ENCODE results near the gene NIM1K. TPM values are rescaled to one million over a fixed set of nuclear protein-coding genes. Genes with fewer than 3 reads are reported as not detected.

The NIM1K gene
- total RNA-seq, 1 experiment from 2014 or later, result 0.26 TPM

DNA sequence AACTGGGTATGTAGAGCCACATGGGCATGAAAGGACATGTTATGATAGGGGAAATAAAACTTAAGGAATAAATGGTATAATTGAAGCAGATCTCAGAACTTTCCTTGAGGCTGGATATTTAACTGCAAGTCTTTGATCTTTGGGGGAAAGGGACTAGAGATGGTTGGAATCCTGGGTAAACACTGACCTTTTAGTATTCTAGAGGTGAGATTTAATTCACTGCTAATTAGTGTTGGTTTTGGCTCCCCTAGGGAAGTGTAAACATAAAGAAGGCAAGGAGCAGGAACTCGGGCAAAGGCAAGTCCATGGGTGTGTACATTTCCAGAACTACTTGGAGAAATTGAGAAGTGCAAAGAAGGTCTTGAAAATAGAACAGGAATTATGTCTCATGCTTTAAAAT is 16.6 kb downstream of the NIM1K start:
- CTCF ChIA-PET, result no interaction called here
- Mint-ChIP-seq H3K27ac (ENCODE audit: unreplicated experiment) (no peak overlapping the region), H3K4me3 (ENCODE audit: low read depth, unreplicated experiment) (no peak overlapping the region), H3K36me3 (ENCODE audit: insufficient read depth, unreplicated experiment) (no peaks in the 10 kb centered on the region), H3K9me3 (ENCODE audit: low read depth, unreplicated experiment) (no peaks in the 10 kb centered on the region), H3K4me1 (ENCODE audit: low read depth, unreplicated experiment) (peaks cover 16% of the 10 kb centered on the region), H3K27me3 (ENCODE audit: unreplicated experiment) (peaks cover 20% of the 10 kb centered on the region)
- BruUV-seq (replicated peaks), result no TSS peak
- TF ChIP-seq, protein P1, sequence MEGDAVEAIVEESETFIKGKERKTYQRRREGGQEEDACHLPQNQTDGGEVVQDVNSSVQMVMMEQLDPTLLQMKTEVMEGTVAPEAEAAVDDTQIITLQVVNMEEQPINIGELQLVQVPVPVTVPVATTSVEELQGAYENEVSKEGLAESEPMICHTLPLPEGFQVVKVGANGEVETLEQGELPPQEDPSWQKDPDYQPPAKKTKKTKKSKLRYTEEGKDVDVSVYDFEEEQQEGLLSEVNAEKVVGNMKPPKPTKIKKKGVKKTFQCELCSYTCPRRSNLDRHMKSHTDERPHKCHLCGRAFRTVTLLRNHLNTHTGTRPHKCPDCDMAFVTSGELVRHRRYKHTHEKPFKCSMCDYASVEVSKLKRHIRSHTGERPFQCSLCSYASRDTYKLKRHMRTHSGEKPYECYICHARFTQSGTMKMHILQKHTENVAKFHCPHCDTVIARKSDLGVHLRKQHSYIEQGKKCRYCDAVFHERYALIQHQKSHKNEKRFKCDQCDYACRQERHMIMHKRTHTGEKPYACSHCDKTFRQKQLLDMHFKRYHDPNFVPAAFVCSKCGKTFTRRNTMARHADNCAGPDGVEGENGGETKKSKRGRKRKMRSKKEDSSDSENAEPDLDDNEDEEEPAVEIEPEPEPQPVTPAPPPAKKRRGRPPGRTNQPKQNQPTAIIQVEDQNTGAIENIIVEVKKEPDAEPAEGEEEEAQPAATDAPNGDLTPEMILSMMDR (IDR thresholded peaks at IDR 0.05; ENCODE audit: unreplicated experiment), result no peak
- intact Hi-C loops (cut with micrococcal nuclease; ENCODE audit: unreplicated experiment), result no loop called here
- DNase-seq, result no peak

- CTCF ChIA-PET, result no interaction called here
- peaks cover 20% of the 10 kb centered on the region for H3K27me3 Mint-ChIP-seq (ENCODE audit: unreplicated experiment)
- intact Hi-C loops (cut with micrococcal nuclease; ENCODE audit: unreplicated experiment), result no loop called here
These were observed 17.0 kb downstream of the NIM1K start for GRCh38 chr5:43209060-43209459.

DNA sequence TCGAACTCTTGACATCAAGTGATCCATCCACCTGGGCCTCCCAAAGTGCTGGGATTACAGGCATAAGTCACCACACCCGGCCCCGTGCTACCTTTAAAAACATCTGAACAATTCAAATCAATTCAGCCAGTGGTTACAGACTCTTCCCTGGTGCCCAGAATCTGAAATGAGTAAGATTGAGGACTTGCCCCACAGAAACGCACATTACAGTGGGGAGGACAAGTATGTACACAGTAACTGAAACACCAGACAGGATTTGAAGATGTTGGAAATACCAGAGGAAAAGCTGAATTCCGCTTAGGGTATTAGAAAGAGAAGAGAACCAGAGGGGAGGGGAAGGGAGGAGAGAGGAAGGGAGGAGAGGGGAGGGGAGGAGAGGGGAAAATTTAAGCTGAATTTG is 17.8 kb downstream of the NIM1K start:
- no peak overlapping the region for H3K27ac Mint-ChIP-seq (ENCODE audit: unreplicated experiment)
- H3K36me3 Mint-ChIP-seq (ENCODE audit: insufficient read depth, unreplicated experiment), result no peaks in the 10 kb centered on the region
- intact Hi-C loops (cut with micrococcal nuclease; ENCODE audit: unreplicated experiment), result no loop called here
- TF ChIP-seq, protein P1 (IDR thresholded peaks at IDR 0.05; ENCODE audit: unreplicated experiment), result no peak
- H3K9me3 Mint-ChIP-seq (ENCODE audit: low read depth, unreplicated experiment), result no peaks in the 10 kb centered on the region
- peaks cover 20% of the 10 kb centered on the region for H3K27me3 Mint-ChIP-seq (ENCODE audit: unreplicated experiment)
- CTCF ChIA-PET, result no interaction called here
- H3K4me1 Mint-ChIP-seq (ENCODE audit: low read depth, unreplicated experiment), result peaks cover 16% of the 10 kb centered on the region
- no peak overlapping the region for H3K4me3 Mint-ChIP-seq (ENCODE audit: low read depth, unreplicated experiment)
- no TSS peak for BruUV-seq (replicated peaks)
- DNase-seq, result no peak

More at GRCh38 chr5:43209060-43209459, 17.0 kb downstream of the NIM1K start:
- DNase-seq, result no peak
- peaks cover 16% of the 10 kb centered on the region for H3K4me1 Mint-ChIP-seq (ENCODE audit: low read depth, unreplicated experiment)
- no peaks in the 10 kb centered on the region for H3K36me3 Mint-ChIP-seq (ENCODE audit: insufficient read depth, unreplicated experiment)
- TF ChIP-seq, protein P1 (IDR thresholded peaks at IDR 0.05; ENCODE audit: unreplicated experiment), result no peak
- no peaks in the 10 kb centered on the region for H3K9me3 Mint-ChIP-seq (ENCODE audit: low read depth, unreplicated experiment)
- H3K27ac Mint-ChIP-seq (ENCODE audit: unreplicated experiment), result no peak overlapping the region
- no TSS peak for BruUV-seq (replicated peaks)
- no peak overlapping the region for H3K4me3 Mint-ChIP-seq (ENCODE audit: low read depth, unreplicated experiment)

GRCh38 chr5:43210570-43210969 is 18.5 kb downstream of the NIM1K start:
- H3K4me3 Mint-ChIP-seq (ENCODE audit: low read depth, unreplicated experiment), result no peak overlapping the region
- TF ChIP-seq, protein P1 (IDR thresholded peaks at IDR 0.05; ENCODE audit: unreplicated experiment), result no peak
- CTCF ChIA-PET, result no interaction called here
- no peak overlapping the region for H3K27ac Mint-ChIP-seq (ENCODE audit: unreplicated experiment)
- peaks cover 20% of the 10 kb centered on the region for H3K27me3 Mint-ChIP-seq (ENCODE audit: unreplicated experiment)
- no peaks in the 10 kb centered on the region for H3K9me3 Mint-ChIP-seq (ENCODE audit: low read depth, unreplicated experiment)
- intact Hi-C loops (cut with micrococcal nuclease; ENCODE audit: unreplicated experiment), result no loop called here
- no TSS peak for BruUV-seq (replicated peaks)
- no peak for DNase-seq
- H3K36me3 Mint-ChIP-seq (ENCODE audit: insufficient read depth, unreplicated experiment), result no peaks in the 10 kb centered on the region
- H3K4me1 Mint-ChIP-seq (ENCODE audit: low read depth, unreplicated experiment), result peaks cover 16% of the 10 kb centered on the region
